COR-L47 (cell line): ENCODE measurements around the gene SPINK14.
A peak's percentile ranks its signal among the peaks of the same experiment; 100 is the strongest.

Source experiments
- DNase-seq: peaks from one replicate; lab custom pipeline; 2025; lab: John Stamatoyannopoulos, UW

Gene SPINK14, protein sequence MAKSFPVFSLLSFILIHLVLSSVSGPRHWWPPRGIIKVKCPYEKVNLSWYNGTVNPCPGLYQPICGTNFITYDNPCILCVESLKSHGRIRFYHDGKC

DNA sequence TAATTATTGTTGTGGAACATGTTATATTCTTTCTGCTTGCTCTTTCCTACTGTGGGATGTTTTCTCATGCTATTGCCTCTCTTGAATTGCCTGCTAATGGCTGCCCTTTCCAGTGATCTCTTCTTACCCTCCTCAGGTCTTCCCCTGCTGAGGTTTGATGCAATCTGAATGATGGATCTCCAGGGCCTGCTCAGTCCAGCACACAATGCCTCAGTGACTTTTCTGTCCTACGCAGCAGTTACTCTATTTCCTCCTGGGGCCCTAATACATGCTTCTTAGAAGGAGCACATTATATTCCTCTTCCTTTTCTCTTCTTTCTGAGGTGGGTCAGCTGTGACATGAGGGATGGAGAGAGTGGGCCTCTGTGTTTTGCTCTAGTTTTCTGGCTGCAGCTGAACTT, at the start of gene SPINK14:
Gene SPINK14, plus strand, starts transcription at position 301 of the 400 bp plus-strand sequence. CDS start 1,187 bp downstream, outside the sequence.
- DNase-seq, result no peak

DNA sequence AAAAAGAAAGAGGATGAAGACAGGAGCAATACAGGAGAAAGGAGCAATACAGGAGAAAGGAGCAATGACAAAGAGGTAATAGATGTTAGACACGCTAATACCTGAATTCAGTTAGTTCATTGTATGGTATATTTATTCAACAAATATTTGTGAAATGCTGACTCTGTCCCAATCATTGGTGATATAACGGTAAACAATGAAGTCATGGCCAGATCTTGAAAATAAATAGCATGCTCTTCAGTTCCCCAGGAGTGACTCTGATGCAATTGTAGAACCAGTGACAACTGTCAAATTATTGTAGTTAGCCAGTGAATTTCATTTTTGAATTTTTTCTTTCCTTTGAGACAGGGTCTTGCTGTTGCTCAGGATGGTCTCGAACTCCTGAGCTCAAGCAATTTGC, 48.0 kb upstream of the SPINK14 start:
- no peak for DNase-seq

DNA sequence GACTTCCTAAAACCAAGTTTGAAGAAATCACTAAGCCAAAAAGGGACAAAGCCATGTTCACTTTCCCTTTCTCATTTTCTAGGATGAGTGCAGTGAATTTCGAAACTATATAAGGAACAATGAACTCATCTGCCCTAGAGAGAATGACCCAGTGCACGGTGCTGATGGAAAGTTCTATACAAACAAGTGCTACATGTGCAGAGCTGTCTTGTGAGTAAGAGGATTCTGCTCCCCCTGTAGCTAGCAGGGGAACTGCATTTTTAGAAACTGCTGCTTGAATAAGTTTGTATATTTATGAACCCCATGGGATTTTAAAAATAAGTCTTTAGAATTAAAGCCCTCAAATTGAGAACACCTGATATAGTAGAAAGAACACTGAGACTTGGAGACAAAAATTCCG, 42.7 kb upstream of the SPINK14 start:
- DNase-seq, result no peak

DNA sequence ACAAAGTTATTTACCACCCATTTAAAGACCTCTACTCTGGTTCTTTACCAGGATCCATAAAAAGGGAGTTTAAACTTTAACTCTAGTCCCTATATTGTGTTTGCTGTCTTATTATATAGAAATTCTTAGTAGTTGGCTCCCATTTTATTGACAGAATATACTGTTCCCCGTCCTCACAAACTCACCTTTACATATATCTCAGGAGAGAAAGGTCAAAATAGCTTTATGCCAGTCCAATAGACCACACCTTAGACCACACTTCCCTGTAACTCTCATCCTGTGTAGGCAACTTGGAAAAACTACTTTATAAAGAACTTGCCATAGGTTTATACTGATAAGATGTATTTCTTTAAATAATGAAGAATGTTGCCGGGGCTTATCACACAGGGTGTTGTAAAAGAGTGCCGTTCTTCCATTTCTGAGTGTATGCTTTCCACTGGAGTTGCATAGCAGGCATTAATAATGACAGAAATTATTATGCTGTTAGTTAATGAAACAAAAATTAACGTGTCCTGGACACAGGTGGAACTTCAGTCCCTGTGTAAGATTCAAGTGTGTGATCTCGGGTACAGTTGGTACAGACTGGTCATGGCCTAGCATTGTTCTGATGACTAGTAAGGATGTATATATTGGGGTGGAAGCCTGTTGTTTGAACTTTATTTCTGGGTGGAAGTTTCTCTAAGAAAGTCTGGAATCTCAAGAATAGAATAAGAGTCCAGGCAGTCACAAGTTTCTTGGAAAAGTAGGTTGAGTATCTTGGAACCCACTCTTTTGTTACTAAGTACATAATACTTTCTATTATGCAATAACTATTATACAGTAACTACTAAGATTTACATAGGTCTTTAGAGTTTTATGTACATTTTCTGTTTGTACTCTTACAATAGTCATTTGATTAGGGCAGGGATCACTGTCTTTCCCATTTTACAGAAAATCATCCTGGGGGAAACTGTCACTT, 33.0 kb upstream of the SPINK14 start:
- no peak for DNase-seq

DNA sequence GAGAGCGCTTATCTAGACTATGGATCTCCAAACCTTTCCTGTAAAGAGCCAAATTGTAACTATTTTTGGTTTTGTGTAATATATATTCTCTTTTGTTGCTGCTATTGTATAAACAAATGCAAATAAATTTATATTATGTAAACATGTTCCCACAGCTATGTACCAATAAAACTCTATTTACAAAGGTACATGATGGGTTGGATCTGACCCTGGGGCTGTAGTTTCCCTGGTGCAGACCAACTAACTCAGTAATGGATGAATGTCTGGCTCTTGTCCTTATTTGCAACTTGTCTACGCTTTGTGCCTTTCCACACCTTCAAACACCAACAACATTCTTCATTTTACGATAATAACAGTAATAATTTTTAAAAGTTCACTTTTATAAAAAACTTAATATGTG, 27.5 kb upstream of the SPINK14 start:
- DNase-seq, result no peak

DNA sequence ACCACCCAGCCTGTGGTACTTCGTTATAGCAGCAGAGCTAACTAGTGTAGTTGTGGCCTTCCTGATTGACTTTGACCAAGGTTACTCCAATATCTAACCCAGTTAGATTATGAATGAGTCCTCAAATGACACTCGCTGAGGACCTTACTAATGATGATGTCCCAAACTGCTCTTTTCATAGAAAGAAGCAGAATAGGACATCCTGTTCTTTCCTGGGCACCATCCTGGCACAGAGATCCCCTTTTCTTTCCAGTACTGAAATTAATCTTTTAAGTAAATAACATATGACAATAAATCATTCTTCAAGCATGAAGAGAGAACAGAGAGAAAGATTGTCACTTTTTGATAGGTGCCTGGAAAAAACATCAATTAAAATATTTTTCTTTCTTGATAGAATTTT, 26.7 kb upstream of the SPINK14 start:
- DNase-seq, result no peak

DNA sequence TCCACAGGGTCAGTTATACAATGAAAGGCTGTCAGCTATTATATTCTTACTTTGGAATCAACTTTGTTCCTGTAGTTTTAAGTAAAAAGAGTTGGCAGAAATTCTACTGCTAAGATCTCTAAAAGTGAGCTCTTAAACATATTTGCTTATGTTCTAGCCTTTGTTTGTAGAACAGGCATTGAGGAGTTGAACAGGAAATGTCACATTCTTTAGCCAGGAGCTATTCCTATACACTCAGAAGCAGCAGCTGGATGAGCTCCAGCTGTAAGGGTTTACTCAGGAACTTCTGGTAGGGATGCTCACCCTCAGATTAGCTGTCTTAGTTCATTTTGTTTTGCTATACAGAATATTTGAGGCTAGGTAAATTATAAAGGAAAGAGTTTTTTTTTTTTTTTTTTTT, 22.4 kb upstream of the SPINK14 start:
- DNase-seq, result no peak

DNA sequence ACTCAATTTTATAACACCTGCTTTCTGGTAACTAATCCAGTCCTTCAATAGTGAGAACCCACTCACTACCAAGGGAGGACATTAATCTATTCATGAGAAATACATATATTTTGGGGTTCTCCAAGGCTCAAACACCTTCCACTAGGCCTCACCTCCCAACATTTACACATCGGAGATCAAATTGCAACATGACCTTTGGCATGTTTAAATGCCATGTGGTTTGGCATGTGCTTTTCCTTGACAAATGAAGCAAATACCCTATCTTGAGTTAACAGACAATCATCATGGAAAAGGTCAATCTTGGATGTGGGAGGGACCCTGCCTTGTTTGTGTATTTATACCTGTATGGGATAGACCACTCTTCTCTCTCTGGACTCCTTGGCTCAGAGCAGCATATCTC, 21.9 kb upstream of the SPINK14 start:
- no peak for DNase-seq

DNA sequence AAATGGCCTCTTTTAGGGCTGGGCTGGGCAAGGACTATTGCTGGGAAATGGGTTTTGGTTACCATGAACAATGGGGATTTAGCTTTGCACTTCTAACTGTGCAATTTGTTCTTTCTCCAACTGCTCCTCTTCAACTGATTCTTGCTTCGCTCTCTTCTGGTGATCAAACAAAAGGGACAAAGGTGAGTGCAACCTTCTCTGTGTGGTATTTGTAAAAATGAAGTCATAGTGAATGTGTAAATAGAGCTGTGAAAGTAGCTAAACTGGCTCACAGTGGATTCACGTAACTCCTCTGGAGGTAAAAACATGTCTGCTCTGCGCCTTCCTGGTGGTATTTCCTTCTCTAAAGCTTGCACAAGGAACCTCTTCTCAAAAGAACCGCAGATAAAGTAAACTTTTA, 20.9 kb upstream of the SPINK14 start:
- no peak for DNase-seq

DNA sequence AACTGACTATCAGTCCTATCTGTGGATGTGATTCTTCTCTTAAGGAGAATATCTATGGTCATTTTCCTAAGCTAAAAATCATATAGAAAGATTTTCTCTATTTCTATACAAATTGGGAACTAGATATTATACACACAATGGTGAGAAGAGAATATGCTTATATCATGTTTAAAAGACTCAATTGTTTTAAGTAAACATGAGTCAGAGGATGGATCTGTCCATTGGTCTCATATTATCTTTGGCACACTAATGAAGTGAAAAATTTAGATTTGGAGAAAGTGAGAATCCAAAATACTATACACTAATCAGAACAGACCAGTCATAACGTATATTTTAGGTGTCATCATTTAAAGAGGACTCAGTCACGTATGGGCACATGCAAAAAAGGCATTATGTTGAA, 16.5 kb upstream of the SPINK14 start:
- no peak for DNase-seq

DNA sequence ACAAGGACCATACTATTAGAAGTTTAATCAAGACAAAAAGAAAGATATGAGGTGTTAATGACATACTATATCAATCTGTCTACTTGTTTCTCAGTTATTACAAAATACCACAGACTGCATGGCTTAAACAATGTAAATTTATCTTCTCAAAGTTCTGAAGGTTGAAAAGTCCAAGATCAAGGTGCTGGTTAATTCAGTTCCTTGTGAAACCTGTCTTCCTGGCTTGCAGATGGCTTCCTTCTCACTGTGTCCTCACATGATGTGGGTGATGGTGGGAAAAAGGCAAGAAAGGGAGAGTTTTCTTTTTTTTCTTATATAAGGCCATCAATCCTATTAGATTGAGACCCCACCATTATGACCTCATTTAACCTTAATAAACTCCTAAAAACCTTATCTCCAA, 15.6 kb upstream of the SPINK14 start:
- no peak for DNase-seq

DNA sequence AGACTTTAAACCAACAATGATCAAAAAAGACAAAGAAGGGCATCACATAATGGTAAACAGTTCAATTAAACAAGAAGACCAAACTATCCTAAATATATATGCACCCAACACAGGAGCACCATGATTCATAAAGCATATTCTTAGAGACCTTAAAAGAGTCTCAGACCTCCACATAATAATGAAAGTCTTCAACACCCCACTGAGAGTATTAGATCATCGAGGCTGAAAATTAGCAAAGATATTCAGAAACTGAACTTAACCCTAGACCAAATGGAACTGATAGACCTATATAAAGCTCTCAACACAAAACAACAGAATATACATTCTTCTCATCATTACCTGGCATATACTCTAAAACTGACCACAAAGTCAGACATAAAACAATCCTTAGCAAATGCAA, 11.7 kb upstream of the SPINK14 start:
- no peak for DNase-seq

DNA sequence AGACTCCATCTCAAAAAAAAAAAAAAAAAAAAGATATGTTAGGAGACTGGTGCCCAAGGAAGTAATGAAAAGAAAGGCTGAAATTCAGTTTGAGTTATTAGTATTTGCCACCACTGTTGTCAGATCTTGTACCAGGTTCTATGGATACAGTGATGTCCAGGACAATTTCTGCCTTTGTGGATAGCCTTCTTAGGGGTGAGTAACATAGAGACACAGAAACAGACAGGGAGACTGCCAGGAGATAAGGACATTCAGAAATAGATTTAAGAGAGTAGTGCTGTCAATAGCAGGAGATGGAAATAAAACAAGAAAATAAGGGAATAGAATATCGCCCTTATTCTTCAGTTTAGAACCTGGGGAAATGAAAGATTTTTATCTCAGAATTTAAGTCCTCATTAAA, 6.3 kb upstream of the SPINK14 start:
- DNase-seq, result no peak

DNA sequence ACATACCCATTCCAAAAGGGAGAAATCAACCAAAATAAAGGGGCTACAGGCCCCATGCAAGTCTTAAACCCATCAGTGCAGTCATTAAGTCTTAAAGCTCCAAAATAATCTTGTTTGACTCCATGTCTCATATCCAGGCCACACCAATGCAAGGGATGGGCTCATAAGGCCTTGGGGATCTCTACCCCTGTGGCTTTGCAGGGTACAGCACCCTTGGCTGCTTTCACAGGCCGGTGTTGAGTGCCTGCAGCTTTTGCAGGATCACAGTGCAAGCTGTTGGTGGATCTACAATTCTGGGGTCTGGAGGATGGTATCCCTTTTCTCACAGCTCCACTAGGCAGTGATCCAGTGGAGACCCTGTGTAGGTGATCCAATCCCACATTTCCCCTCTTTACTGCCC, 5.0 kb upstream of the SPINK14 start:
- no peak for DNase-seq

DNA sequence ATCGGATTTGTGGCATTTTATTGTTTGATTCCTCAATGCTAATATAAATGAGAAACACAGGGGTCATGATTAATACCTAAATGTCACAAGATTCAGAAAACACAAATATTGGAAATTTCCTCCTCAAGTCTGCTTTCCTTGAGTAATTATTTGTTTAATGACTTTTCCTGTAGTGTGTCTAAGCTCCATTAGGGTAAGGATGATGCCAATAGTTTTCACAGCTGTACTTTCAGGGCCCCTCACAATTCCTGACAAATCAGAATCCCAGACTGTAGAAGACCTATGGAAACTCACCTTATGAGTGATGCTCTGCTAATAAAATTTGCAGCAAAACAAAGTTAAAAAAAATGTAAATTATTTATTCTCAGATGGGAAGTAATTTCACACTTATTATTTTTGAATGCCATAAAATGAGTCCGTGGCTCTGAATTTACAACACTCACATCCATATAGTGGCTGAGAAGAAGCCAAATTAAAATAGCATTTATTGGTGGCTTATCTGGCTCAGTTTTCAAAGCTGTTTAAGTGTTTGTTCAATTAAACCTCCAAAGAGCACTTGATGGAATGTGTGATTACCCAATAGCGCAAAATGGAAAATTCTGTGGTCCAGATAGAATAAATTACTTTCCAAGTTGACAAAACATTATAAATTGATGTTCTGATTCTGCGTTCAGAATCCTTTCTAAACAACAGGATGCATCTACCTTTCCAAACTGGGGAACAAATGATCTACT, 1.6 kb upstream of the SPINK14 start:
- no peak for DNase-seq

DNA sequence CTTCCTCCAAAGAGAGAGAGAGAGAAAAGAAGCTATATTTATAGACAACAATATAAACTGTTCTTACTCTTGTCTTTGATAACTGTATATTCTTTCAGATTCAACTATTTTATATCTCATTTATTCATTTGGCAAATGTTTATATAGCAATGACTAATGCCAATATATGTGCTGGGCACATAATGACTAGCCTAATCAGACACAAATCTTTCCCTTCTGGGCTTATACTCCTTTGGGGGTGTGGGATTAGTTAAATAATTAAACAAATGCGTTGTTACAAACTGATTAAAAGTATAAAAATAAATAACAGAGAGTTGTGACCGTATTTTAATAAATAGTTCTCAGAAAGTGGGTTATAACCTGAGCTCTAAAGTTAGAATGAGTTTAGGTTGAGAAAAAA, 4.0 kb downstream of the SPINK14 start:
- DNase-seq, result no peak

DNA sequence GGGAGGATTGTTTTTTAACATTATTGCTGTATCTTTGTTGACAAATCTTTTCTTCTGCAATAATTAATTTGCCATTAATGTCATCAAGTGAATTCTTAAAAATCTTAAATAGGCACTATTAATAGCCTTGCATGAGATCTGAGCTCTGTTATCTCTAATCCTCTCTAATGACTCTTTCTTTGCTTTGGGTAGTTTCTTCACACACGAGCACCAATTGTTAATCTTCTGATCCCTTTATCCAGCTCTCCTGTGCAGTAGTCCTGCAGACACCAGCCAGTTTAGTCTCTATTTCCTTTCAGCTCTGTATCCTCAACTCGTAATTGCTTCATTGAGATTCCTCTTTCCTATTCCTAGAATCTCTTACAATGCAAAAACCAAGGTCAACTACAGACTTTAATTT, 8.1 kb downstream of the SPINK14 start:
- DNase-seq, result no peak

DNA sequence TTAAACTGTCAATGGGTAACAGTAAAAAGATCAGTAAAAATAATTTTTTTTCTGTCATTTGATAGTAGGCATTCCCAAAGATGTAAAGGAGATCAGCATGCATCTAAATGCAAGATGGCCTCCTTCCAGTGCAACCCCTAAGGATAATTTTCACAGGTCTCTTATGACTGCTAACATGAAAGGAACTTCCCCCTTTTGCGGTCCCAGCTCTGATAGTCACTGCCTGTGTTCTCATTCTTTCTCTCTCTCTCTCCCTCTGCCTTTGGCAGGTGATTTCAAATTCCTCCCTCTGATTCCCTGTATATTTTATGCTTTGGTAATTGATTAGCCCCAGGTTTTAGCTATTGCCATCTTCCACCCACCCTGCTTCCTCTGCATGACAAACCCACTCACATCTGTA, 8.9 kb downstream of the SPINK14 start:
- DNase-seq, result no peak

DNA sequence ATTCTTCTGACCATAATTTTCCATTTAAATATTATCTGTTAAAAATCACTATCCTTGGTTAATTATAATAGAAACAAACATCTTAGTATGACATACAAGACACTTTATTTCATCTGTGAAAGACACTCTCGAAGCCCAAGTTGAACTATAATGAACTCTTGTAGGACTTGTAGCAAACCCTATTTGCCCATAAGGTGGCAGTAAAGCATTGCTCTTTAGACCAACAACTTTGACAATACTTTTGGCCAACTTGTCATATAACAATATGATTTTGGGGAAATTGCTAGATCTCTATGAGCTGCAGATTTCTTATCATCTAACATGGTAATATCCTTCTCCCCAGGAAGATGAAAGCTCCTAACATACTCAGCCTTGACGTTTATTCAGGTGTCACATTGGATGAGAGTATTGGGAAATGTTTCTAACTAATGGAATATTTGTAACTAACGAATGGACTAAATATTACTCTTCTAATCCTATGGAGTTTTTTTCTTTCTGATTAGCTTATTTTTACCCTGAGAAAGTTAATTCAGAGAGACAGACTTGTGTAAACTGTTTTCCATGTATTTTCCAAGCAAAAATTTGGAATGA, 11.0 kb downstream of the SPINK14 start:
- DNase-seq, result peak; percentile 56

DNA sequence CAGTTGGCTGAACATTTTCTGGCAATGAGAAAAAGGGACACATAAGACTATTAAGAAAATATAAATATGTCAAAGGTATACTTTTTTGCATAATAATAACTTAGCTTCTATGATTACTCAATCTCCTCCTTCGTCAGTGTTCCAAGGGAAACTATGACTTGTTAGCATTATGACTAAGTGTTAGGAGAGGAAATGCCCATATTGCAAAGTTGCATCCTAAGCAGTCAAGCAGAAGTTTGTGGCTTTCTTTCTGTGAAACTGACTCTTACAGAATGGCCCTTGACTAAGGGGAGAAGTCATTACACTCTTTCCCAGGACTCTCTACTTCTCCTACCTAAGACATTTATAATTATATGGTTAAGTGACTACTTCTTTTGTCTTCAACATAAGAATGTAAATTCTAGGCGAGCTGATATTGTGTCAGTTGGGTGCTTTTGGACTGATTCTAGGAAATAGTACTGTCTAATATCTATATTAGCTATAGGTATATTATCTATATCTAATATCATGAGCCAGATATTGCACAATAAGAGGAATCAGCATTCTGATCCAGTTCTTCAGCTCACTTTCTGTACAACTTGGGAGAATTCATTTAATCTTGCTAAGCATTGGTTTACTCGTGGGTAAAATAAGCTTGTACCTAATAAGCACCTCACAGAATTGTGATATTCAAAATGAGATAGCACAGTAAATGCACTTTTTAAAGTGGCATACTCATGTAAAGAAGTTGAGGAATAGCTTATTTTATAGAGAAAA, 18.1 kb downstream of the SPINK14 start:
- DNase-seq, result no peak

DNA sequence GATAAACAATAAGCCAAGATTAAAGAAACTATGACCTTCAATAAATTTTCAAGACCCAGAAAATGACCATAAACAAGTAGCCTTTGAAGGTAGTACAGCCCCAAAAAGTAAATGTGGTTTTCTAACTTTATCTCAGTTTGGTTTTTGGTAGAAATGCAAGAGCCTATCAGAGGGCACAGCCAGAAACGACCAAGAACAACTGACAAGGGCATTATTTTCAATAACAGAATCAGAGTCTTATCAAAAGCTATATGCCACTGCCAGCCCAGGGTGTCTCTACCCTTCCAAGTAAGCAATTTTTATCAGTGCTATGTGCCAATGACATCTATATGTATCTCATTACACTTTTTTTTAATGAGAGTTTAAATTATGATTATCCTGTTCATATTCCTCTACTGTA, 22.7 kb downstream of the SPINK14 start:
- no peak for DNase-seq

DNA sequence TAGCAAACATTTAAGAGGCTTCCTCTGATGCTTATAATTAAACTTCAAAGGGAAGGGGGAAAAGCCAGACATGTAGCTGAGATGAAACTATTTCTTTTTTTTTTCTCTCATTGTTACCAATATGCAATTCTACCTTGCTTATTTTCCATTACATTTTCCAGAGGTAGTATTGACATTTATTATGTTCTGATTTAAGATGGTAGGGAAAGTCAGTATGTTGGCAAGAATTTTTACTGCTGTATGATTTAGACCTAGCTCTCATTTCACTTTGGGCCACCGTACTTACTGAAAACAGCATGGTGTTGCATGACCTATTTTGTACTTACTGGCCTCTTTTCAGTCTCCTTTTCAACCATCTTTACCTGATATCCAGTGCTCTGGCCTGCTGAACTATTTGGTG, 24.9 kb downstream of the SPINK14 start:
- no peak for DNase-seq
